Dermis microvascular lymphatic vessel endothelial cell (primary cell): ENCODE results near the gene PANK4. TPM values are rescaled to one million over a fixed set of nuclear protein-coding genes. Genes with fewer than 3 reads are reported as not detected.

Source experiments
- DNase-seq, 2 donors: peaks; one replicate each; pipeline versions ENCODE4 v3.0.0 to v3.0.0-alpha.2; 2010; ENCODE audit warnings: low read depth in 2 of 2
- total RNA-seq: library from RNA; depleted of rRNA; stranded (reverse); fragments of >200 nt; gene quantifications from 2 replicates; pipeline ENCODE4 v1.2.1, GENCODE V29; 2014

PANK4 gene
- total RNA-seq, 1 donor from 2014 or later: 18.6 TPM

DNA sequence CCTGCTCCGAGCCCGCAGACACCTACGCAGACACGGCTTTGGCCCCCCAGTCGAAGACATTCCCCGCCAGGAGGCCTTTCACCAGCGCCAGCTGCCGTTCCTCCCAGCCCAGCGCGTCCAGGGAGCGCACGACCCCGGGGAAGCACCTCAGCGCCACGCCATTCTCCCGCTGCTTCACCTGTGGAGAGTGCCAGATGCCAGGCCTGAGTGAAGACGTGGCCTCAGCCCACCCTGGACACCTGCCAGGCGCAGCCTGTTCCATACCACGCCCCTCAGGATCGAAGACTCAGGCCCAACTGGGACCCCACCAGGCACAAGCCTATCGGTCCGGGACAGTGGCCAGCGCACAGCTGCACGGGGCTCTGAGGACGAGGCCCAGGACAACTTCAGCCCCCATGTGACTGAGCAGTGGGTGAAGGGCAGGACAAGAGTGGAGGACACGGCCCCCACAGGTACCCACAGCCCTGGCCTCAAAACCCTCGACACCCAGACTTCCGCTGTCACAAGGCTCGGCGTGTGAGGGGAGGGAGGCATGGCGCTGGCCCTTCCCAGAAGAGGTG, 13.5 kb downstream of the PANK4 start:
- DNase-seq: no peak

- no peak for DNase-seq
Observed at GRCh38 chr1:2510366-2511155, 15.8 kb downstream of the PANK4 start.

- no peak for DNase-seq
Observed at GRCh38 chr1:2509589-2509988, 16.8 kb downstream of the PANK4 start.

GRCh38 chr1:2508751-2509150, 17.6 kb downstream of the PANK4 start:
- no peak for DNase-seq

DNA sequence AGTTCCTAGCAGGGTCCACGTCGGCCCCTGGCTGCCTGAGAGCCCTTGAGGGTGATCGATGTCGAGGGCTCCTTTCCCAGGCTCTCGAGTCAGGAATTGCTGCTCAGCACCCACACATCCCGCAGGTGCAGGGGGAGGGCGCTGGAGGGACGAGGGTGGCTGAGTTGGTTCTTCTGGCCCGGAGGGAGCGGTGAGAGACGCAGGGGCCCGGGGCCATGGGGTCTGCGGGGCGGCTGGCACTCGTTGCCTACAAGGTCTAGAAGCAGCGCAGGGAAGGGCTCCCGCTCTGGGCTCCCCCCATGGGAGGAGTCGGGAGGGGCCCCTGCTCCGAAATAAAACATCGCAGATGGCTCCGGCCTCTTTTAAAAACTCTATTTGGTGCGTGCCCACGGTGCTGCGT, 18.2 kb downstream of the PANK4 start:
- no peak for DNase-seq

- DNase-seq: no peak
Observed at GRCh38 chr1:2507744-2508155, 18.6 kb downstream of the PANK4 start.

- DNase-seq: no peak
Observed at GRCh38 chr1:2506901-2507565, 19.4 kb downstream of the PANK4 start.

GRCh38 chr1:2506007-2506860, 20.2 kb downstream of the PANK4 start:
- no peak for DNase-seq

GRCh38 chr1:2505461-2505994, 20.9 kb downstream of the PANK4 start:
- DNase-seq: no peak

DNA sequence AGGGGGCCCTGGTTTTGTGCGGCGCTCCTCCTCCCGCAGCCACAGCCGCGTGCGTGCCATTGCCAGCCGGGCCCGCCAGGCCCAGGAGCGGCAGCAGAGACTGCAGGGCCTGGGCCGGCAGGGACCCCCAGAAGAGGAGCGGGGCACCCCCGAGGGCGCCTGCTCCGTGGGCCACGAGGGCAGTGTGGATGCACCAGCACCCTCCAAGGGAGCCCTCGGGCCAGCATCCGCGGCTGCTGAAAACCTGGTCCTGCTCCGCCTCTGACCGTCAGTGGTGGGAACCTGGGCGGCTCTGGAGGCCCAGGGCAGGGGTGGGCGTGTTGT, 21.5 kb downstream of the PANK4 start:
- DNase-seq: no peak

- no peak for DNase-seq
Observed at GRCh38 chr1:2504225-2504948, 22.0 kb downstream of the PANK4 start.

GRCh38 chr1:2503554-2504224, 22.7 kb downstream of the PANK4 start:
- no peak for DNase-seq

- no peak for DNase-seq
Observed at GRCh38 chr1:2502661-2503553, 23.5 kb downstream of the PANK4 start.

GRCh38 chr1:2502210-2502609, 24.2 kb downstream of the PANK4 start:
- DNase-seq: no peak

- no peak for DNase-seq
Observed at GRCh38 chr1:2501820-2502119, 24.6 kb downstream of the PANK4 start.

GRCh38 chr1:2501041-2501819, 25.2 kb downstream of the PANK4 start:
- no peak for DNase-seq

GRCh38 chr1:2499986-2500596, 26.3 kb downstream of the PANK4 start:
- no peak for DNase-seq

- DNase-seq: no peak
Observed at GRCh38 chr1:2499260-2499659, 27.1 kb downstream of the PANK4 start.
